ENCODE results near the gene SPG7. TPM values are rescaled to one million over a fixed set of nuclear protein-coding genes. Genes with fewer than 3 reads are reported as not detected.
A peak's percentile ranks its signal among the peaks of the same experiment; 100 is the strongest.

Gene SPG7
- total and polyA plus RNA-seq, 9 of the 15 experiments (the other 6 are each of a cell fraction or from before 2014, with no cell fraction given), result 5.8 to 89.1 (median 49.4) TPM

DNA sequence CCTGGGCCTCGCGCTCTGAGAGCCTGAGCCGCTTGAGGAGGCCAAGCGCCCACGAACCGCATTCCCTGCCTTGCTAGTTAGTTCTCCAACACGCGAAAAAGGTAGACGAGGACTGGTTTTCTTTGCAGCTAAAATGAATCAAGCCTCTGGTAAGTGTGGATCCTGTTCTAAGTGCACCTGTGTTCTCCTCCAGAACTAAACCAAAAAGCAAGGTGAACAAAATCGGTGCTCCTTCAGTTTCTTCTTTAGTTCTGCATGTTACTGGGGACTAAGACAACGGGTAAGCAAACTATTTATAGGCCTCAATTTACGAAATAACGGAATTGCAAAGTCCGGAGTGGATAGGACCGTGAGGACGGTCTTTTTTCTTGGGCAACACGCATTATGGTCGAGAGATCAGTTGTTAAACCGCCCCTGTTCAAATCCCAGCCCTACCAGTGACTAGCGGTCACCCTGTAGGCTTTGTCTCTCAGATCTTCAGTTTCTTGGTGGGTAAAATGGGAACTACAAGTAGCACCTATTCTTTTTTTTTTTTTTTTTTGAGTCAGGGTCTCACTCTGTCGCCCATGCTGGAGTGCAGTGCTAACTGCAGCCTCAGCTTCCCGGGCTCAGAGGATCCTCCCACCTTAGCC lies 16.8 kb upstream of the SPG7 start (continued):
- TF ChIP-seq SMAD3 (CRISPR knock-in tag; conservative IDR thresholded peaks at IDR 0.05) (no peak), BCOR (IDR thresholded peaks at IDR 0.05) (no peak), CBX8 (IDR thresholded peaks at IDR 0.05; ENCODE audit: borderline replicate concordance, extremely low read depth, low read depth, low read length, poor library complexity, severe bottlenecking) (no peak), CBFA2T3 (IDR thresholded peaks at IDR 0.05) (no peak), SRSF7 (optimal IDR thresholded peaks at IDR 0.05; ENCODE audit: low read depth, low read length) (no peak), ZNF263 (CRISPR knock-in tag; IDR thresholded peaks at IDR 0.05; ENCODE audit: borderline replicate concordance) (0 out of 2 replicates have a peak, but pooled peaks have one; percentile 42), ILF3 (IDR thresholded peaks at IDR 0.05; ENCODE audit: borderline replicate concordance) (no peak), ZNF124 (CRISPR knock-in tag; IDR thresholded peaks at IDR 0.05) (no peak)
- TF ChIP-seq, protein P1, sequence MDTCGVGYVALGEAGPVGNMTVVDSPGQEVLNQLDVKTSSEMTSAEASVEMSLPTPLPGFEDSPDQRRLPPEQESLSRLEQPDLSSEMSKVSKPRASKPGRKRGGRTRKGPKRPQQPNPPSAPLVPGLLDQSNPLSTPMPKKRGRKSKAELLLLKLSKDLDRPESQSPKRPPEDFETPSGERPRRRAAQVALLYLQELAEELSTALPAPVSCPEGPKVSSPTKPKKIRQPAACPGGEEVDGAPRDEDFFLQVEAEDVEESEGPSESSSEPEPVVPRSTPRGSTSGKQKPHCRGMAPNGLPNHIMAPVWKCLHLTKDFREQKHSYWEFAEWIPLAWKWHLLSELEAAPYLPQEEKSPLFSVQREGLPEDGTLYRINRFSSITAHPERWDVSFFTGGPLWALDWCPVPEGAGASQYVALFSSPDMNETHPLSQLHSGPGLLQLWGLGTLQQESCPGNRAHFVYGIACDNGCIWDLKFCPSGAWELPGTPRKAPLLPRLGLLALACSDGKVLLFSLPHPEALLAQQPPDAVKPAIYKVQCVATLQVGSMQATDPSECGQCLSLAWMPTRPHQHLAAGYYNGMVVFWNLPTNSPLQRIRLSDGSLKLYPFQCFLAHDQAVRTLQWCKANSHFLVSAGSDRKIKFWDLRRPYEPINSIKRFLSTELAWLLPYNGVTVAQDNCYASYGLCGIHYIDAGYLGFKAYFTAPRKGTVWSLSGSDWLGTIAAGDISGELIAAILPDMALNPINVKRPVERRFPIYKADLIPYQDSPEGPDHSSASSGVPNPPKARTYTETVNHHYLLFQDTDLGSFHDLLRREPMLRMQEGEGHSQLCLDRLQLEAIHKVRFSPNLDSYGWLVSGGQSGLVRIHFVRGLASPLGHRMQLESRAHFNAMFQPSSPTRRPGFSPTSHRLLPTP (IDR thresholded peaks at IDR 0.05; ENCODE audit: borderline replicate concordance, extremely low read depth, insufficient read length), result no peak
- TF ChIP-seq, protein P2, sequence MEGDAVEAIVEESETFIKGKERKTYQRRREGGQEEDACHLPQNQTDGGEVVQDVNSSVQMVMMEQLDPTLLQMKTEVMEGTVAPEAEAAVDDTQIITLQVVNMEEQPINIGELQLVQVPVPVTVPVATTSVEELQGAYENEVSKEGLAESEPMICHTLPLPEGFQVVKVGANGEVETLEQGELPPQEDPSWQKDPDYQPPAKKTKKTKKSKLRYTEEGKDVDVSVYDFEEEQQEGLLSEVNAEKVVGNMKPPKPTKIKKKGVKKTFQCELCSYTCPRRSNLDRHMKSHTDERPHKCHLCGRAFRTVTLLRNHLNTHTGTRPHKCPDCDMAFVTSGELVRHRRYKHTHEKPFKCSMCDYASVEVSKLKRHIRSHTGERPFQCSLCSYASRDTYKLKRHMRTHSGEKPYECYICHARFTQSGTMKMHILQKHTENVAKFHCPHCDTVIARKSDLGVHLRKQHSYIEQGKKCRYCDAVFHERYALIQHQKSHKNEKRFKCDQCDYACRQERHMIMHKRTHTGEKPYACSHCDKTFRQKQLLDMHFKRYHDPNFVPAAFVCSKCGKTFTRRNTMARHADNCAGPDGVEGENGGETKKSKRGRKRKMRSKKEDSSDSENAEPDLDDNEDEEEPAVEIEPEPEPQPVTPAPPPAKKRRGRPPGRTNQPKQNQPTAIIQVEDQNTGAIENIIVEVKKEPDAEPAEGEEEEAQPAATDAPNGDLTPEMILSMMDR (IDR thresholded peaks at IDR 0.05 in 2 of 3, conservative IDR thresholded peaks at IDR 0.05 in 1 of 3; ENCODE audit: insufficient read depth in 2 of 3, low read depth in 1 of 3, low read length in 3 of 3), result 0 out of 6 replicates have a peak, but pooled peaks of 1 of the 3 experiments have one; percentile 31
- TF ChIP-seq, protein P3, sequence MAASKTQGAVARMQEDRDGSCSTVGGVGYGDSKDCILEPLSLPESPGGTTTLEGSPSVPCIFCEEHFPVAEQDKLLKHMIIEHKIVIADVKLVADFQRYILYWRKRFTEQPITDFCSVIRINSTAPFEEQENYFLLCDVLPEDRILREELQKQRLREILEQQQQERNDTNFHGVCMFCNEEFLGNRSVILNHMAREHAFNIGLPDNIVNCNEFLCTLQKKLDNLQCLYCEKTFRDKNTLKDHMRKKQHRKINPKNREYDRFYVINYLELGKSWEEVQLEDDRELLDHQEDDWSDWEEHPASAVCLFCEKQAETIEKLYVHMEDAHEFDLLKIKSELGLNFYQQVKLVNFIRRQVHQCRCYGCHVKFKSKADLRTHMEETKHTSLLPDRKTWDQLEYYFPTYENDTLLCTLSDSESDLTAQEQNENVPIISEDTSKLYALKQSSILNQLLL (CRISPR knock-in tag; IDR thresholded peaks at IDR 0.05; ENCODE audit: borderline replicate concordance), result no peak
- TF ChIP-seq, protein P4, sequence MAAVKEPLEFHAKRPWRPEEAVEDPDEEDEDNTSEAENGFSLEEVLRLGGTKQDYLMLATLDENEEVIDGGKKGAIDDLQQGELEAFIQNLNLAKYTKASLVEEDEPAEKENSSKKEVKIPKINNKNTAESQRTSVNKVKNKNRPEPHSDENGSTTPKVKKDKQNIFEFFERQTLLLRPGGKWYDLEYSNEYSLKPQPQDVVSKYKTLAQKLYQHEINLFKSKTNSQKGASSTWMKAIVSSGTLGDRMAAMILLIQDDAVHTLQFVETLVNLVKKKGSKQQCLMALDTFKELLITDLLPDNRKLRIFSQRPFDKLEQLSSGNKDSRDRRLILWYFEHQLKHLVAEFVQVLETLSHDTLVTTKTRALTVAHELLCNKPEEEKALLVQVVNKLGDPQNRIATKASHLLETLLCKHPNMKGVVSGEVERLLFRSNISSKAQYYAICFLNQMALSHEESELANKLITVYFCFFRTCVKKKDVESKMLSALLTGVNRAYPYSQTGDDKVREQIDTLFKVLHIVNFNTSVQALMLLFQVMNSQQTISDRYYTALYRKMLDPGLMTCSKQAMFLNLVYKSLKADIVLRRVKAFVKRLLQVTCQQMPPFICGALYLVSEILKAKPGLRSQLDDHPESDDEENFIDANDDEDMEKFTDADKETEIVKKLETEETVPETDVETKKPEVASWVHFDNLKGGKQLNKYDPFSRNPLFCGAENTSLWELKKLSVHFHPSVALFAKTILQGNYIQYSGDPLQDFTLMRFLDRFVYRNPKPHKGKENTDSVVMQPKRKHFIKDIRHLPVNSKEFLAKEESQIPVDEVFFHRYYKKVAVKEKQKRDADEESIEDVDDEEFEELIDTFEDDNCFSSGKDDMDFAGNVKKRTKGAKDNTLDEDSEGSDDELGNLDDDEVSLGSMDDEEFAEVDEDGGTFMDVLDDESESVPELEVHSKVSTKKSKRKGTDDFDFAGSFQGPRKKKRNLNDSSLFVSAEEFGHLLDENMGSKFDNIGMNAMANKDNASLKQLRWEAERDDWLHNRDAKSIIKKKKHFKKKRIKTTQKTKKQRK (IDR thresholded peaks at IDR 0.05; ENCODE audit: borderline replicate concordance, low read depth, low read length), result no peak
